HG03520 (cell line): ENCODE measurements around the gene ATP1B3.
"Not testable (repeated sequence)": the region's sequence is repeated elsewhere in the genome, so short reads cannot be mapped to it uniquely, and the experiment has no call there.

Experiments
- ATAC-seq: cut with Tn5 transposase; IDR thresholded peaks from one replicate; pipeline ENCODE4 v1.9.1; 2021; ENCODE audit warnings: mild to moderate bottlenecking, moderate library complexity; ENCODE audit not compliant: unreplicated experiment

The ATP1B3 gene

DNA sequence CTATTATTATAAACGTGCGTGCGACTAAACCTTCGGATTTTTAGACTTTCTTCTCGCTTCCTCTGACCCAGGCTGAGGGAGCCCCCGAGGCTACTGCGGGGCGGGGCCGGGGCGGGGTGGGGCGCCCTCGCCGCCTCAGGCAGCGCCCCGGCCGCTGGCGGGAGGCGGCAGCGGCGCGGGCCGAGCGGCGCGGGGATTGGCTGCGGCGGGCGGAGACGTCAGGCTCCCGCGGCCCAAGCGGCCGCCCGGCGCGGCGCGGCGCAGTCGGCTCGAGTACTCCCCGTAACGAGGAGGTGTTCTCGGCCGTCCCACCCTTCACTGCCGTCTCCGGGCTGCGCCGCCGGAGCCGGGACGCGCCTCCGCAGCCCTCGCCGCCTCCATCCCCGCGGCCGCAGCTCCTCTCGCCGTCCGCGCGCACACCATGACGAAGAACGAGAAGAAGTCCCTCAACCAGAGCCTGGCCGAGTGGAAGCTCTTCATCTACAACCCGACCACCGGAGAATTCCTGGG lies at the start of gene ATP1B3:
Gene ATP1B3 (plus strand): TSS at position 263 of the 510 bp plus-strand sequence. CDS start 159 bp downstream, at position 422.
- ATAC-seq: peak; percentile 73

DNA sequence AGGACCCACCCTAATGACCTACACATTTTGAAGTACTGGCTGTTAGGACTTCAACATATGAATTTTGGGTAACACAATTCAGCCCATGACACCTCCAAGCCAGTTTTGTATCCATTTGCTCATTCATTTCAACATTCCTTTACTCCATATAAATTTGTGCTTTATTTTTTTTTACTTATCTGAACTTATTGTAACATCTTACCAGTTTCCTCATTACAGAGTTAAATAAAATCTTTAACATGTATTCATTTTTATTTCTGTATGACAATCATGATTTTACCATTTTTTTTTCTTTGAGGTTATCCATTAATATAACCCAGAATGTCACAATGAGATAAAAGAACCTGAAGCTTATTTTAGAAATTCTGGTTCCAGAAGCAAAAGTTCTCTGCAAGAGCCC lies 48.0 kb upstream of the ATP1B3 start:
- ATAC-seq: no peak

GRCh38 chr3:141828890-141829289 lies 47.6 kb upstream of the ATP1B3 start:
- ATAC-seq: no peak

- no peak for ATAC-seq
Observed at GRCh38 chr3:141830508-141830907, 45.9 kb upstream of the ATP1B3 start.

DNA sequence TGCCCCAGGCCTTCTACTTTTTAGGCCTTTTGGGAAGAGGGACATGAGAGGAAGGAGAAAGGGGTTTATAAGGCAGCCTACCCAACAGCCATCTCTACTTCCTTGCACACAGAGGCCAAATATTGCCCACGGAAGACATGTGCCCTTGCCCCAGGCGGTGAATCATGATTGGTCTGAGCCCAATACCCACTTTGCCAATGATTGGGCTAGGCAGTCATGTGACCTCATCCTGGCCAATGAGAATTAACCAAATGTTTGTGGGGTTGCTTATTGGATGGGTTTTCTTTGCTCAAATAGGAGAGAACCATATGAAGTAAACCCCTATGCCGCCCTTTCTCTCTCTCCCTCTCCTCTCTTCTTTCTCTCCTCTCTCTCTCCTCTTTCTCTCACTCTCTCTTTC lies 42.2 kb upstream of the ATP1B3 start:
- ATAC-seq: no peak

DNA sequence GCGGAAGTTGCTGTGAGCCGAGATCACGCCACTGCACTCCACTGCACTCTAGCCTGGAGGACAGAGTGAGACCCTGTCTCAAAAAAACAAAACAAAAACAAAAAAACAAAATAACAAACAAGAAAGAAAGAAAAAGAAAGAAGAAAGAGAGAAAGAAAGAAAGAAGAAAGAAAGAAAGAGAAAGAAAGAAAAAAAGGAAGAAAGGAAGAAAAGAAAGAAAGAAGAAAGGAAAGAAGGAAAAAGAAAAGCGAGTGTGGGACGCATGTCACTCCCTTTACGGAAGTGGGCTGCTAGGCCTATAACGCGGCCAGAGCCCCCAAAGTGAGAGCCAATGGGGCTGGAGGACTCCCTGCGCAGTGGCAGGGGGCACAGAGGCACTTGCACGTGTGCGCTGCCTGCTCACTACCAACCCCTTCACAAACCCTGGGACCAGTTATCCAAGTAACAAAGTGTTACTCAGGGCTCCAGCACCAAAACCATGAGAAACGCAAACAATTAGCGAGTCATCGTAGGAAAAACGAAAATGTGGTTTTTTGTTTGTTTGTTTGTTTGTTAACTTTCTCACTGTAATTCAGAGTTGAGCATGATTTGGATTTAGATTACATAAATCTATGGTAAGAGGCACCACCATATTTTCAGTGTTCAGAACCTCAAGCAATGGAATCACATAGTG lies 40.8 kb upstream of the ATP1B3 start:
- no peak for ATAC-seq

GRCh38 chr3:141839389-141839788 lies 37.1 kb upstream of the ATP1B3 start:
- ATAC-seq: no peak

GRCh38 chr3:141840737-141841544 lies 35.5 kb upstream of the ATP1B3 start:
- no peak for ATAC-seq

DNA sequence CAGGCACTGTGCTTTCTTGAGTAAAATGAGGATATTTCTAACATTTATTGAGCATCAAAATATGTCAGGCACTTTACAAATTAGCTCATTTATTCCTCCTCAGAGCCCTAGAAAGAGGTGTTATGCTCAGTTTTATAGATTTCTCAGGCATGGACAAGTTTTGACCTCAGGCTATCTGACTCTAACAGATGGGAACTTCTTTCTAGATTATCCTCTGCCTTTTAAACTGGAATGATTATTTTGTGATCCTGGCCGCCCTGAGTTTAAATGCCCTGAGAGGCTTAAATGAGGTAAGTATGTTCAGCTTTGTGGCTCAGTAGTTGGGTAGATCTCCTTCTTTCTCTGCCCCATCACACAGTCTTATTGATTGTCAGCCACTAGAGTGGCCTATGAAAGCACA lies 32.3 kb upstream of the ATP1B3 start:
- no peak for ATAC-seq

- no peak for ATAC-seq
Observed at GRCh38 chr3:141844812-141845211, 31.6 kb upstream of the ATP1B3 start.

DNA sequence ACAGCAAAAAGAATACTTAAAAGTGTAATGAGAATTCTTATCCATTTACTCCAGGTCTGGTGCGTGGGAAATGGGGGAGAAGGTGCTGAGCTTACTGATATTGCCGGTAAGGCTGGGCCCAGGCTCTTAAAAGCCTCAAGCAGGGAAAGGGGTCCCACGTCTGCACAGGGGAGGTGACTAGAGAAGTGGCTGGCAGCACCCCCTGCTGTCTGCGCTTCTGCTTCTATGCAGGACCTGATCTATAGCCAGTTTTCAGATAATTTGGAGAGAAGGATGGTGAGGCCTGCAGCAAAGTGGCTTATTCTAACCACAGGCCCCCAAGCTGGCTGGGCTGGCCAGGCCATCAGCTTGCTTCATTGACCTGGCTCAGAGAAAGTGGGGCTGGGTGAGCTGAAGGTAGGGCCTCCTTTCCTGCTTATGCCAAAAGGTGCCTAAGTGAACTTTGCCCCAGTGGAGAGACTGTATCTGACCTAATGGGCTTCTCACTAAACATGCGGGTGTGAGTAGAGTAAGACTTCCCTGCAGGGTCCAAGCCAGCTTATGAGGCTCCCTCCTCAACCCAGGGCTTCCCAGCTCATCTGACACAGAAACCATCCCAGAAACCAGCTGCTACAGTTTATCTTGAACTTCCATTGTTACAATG lies 30.9 kb upstream of the ATP1B3 start:
- no peak for ATAC-seq

DNA sequence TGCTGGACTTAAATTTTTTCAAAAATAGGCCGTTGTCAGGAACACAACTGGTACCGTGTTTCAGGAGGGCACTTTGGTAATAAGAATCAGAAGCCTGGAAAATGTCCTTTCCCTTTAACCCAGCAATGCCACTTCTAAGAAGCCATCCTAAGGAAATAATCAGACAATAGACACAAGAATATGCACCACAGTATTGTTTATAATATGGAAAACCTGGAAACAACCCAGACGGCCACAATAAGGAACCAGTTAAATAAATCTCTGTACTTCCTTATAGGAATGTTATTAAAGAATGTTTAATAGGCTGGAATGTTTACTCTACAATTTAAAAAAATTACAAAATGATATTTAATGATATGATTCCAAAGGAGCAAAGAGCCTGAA lies 30.4 kb upstream of the ATP1B3 start:
- ATAC-seq: no peak

DNA sequence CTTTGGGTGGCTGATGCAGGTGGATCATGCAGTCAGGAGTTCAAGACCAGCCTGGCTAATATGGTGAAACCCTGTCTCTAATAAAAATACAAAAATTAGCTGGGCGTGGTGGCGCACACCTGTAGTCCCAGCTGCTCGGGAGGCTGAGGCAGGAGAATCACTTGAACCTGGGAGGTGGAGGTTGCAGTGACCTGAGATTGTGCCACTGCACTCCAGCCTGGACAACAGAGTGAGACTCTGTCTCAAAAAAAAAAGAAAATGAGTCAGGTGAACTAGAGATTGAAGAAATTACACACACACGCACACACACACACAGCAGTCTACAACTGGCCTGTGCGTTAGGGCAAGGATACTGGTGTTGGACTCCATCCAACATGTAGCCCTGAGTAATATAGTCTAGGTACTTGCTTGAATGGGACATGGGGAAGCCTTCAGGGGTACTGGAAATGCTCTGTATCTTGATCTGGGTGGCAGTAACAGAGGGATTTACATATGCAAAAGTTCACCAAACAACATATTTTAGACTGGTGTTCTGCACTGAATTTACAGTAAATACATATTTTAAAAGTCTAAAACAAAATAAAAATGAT lies 28.2 kb upstream of the ATP1B3 start:
- not testable (repeated sequence) for ATAC-seq

DNA sequence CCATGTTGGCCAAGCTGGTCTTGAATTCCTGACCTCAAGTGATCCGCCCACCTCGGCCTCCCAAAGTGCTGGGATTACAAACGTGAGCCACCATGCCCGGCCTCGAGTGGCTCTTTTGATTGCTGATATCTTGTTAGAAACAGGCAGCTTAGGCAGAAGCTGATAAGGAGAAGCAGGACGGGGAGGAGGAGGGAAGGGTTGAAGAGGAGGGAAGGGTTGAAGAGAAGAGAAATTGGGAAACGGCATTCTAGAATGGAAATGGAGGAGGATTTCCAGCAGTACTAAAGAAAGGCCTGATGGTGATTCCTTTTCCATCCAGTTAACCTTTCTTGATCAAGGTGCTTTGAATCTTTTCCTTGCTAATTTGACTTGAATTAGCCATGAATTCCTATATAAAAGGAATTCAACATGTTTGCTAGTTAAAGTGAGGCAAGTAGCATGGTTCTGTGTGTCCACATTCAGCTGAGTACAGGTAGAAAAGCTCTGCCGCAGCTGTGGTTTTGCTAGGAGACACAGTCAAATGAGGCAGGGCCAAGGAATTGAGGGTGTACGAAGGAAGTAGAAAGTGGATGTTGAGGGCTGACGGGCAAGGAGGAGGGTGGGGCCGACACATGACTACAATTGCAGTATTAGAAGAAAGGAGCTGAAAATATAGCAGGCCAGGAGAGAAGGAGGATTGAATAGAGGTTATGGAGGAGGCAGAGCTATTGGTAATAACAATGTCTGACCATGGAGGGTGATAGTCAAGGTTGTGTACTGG lies 27.2 kb upstream of the ATP1B3 start:
- ATAC-seq: no peak

- ATAC-seq: no peak
Observed at GRCh38 chr3:141851411-141851810, 25.0 kb upstream of the ATP1B3 start.

DNA sequence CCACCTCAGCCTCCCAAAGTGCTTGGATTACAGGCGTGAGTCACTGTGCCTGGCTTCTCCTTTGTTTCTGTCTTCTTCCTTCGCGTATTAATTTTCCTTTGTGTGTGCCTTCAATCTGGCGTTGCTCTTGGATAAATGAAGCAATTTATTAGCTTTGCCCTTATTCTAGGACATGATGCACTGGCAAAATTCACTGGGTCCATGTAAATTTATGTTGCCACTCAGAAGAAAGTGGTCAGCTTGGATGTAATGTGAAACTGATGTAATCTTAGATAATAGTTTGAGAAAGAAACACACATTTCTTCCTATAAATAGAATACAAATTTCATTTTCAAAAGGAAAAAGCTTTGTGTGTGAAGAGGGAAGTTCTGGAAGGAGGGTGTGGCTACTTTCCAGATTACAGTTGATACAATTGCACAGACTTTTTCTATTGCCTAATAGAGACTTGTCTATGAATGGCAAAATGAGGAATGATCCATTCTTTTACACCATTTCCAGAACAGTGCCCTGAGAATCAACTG lies 23.3 kb upstream of the ATP1B3 start:
- ATAC-seq: no peak

DNA sequence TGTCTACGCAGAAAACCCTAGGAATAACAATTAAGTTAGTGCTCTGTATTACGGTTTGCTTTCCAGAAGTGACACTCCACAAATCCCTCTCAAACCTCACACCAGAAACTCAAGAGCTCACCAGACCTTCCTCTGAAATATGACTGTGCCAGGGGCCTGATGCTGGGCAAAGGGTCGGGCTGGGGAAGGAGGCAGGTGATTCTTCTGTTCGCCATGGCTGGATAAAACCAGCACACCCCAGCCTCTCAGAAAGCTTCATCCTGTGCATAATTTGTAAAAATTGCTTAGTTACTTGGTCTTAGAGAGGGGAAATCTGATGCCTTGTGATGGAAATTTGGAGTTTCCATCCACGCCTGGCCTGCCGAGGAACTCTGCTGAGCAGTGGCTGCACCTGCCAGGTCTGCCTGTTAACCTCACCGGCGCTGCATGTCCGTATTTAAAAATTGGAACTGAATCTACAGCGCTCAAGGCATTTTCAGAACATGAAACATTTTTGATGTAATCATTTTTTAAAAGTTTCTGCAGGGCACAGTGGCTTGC lies 22.7 kb upstream of the ATP1B3 start:
- ATAC-seq: no peak

DNA sequence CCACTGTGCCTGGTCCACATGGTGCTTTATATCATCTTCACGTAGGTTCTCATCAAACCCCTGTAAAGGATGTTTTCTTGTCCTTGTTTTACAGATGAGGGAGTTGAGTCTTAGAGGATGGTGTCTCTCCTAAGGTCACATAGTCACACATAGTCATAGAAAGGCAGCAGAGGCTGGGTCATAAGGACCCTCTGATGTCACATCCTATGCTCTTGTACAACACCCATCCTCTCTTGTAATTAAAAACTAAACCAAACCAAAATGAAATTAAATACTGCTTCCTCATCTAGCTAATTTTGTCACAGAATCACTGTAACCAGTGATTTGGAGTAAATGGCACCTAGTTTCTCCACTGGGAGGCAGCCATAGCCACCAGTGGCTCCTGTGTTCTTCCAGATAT lies 21.8 kb upstream of the ATP1B3 start:
- no peak for ATAC-seq

DNA sequence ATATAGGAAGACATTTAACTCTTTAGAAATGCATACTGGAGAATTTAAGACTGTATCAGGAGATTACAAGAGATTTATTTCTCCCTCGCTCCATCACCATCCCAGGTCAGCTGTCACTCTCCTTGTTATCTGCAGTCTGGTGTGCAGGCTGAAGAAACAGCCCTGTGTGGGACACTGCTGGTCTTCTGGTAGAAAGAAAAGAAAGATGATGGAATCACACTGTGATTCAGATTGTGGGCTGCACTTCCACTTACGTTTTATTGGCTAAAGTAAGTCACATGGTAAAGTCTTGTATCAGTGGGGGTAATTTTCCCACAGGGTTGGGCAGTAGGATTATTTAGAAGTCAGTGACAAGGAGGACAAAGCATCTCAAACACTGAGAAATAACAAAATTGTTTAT lies 18.1 kb upstream of the ATP1B3 start:
- ATAC-seq: no peak

DNA sequence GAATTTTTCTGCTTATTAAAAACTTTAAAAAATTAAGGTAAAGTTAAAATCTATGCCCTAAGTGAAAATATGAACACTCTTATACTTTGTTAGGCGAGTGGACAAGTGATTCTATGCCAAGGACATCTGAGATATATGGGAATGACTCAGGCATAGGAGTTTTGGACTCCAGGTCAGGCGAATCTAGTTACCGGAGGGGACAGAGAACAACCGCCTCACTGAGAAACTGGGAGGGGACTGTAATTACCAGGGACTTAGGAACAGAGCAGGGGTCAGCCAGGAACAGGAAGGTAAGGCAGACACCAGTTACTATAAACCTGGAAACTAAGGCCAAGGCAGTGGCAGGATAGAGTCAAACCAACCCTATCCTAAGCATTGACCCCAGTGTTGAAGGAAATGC lies 16.8 kb upstream of the ATP1B3 start:
- no peak for ATAC-seq
